PC-3 (cell line): ENCODE measurements around the gene CRACR2B. TPM values are rescaled to one million over a fixed set of nuclear protein-coding genes. Genes with fewer than 3 reads are reported as not detected.
A peak's percentile ranks its signal among the peaks of the same experiment; 100 is the strongest.

Source experiments
- ATAC-seq: fragments of 200-7000 bp; cut with Tn5 transposase; 2 replicates; pipeline ENCODE4 v1.9.1; 2020; ENCODE audit warnings: mild to moderate bottlenecking, moderate library complexity
- BruUV-seq: library from RNA; stranded (reverse); fragments of 400-500 nt; replicated peaks from 2 replicates; lab custom pipeline; 2021; lab: Mats Ljungman, UMichigan
- CTCF ChIA-PET: fragments of 300-600 bp; sonication (Branson Sonifier 250); formaldehyde crosslinking; loops from one replicate; lab custom pipeline; 2022; ENCODE audit warnings: antibody characterized with exemption; lab: Charles Lee
- POLR2A ChIA-PET: fragments of 300-600 bp; sonication (Branson Sonifier 250); formaldehyde crosslinking; loops from one replicate; lab custom pipeline; 2022; ENCODE audit warnings: antibody characterized with exemption; ENCODE audit not compliant: unreplicated experiment; lab: Charles Lee
- DNase-seq: peaks from one replicate; pipeline ENCODE4 v3.0.0-alpha.2; 2015
- H2AFZ ChIP-seq: fragments of 300-600 bp; sonication (generic); 2 replicates; pipeline ENCODE4 v1.6.0; 2016; ENCODE audit warnings: antibody characterized with exemption, low read length
- H3F3A ChIP-seq: fragments of 300-600 bp; sonication (generic); one replicate; pipeline ENCODE4 v1.6.0; 2017; ENCODE audit warnings: antibody characterized with exemption, low read length, control low read depth, mild to moderate bottlenecking; ENCODE audit not compliant: unreplicated experiment
- H3K27ac ChIP-seq: fragments of 300-600 bp; sonication (generic); 2 replicates; pipeline ENCODE4 v1.5.1; 2016; ENCODE audit warnings: mild to moderate bottlenecking, low read length
- H3K27me3 ChIP-seq: fragments of 300-600 bp; sonication (generic); 2 replicates; pipeline ENCODE4 v1.6.1; 2016; ENCODE audit warnings: low read length, mixed read lengths
- H3K36me3 ChIP-seq: fragments of 300-600 bp; sonication (generic); 2 replicates; pipeline ENCODE4 v1.6.1; 2016; ENCODE audit warnings: low read depth, mixed run types, low read length, mixed read lengths
- H3K4me1 ChIP-seq: fragments of 300-600 bp; sonication (generic); 2 replicates; pipeline ENCODE4 v1.5.1; 2016; ENCODE audit warnings: low read length; ENCODE audit not compliant: insufficient read depth
- H3K4me2 ChIP-seq: fragments of 300-600 bp; sonication (generic); 2 replicates; pipeline ENCODE4 v1.6.0; 2016; ENCODE audit warnings: low read length
- H3K4me3 ChIP-seq: fragments of 300-600 bp; sonication (generic); 2 replicates; pipeline ENCODE4 v1.5.1; 2016; ENCODE audit warnings: mild to moderate bottlenecking, low read length, mixed read lengths
- H3K79me2 ChIP-seq: fragments of 300-600 bp; sonication (generic); 2 replicates; pipeline ENCODE4 v1.6.1; 2017; ENCODE audit warnings: low read length, mixed read lengths
- H3K9ac ChIP-seq: fragments of 300-600 bp; sonication (generic); 2 replicates; pipeline ENCODE4 v1.6.0; 2016; ENCODE audit warnings: mild to moderate bottlenecking, low read length
- H3K9me2 ChIP-seq: fragments of 300-600 bp; sonication (generic); replicated peaks from 2 replicates; pipeline ENCODE4 v1.6.1; 2016; ENCODE audit warnings: mixed run types, low read length, mixed read lengths
- H3K9me3 ChIP-seq: fragments of 300-600 bp; sonication (generic); 2 replicates; pipeline ENCODE4 v1.6.1; 2016; ENCODE audit warnings: low read length, mixed read lengths
- H4K20me1 ChIP-seq: fragments of 300-600 bp; sonication (generic); 2 replicates; pipeline ENCODE4 v1.6.1; 2016; ENCODE audit warnings: low read length, mixed read lengths
- CTCF ChIP-seq: fragments of 300-600 bp; sonication (generic); conservative IDR thresholded peaks from 2 replicates; pipeline ENCODE4 v1.5.1; 2017; ENCODE audit warnings: antibody characterized with exemption, low read depth, mild to moderate bottlenecking, low read length
- EZH2 ChIP-seq: fragments of 300-600 bp; sonication (generic); IDR thresholded peaks from one replicate; pipeline ENCODE4 v1.6.1; 2017; ENCODE audit warnings: antibody characterized with exemption, mild to moderate bottlenecking, low read length; ENCODE audit not compliant: unreplicated experiment
- EZH2phosphoT487 ChIP-seq: fragments of 300-600 bp; sonication (generic); IDR thresholded peaks from 2 replicates; pipeline ENCODE4 v1.6.1; 2018; ENCODE audit warnings: mild to moderate bottlenecking, antibody characterized with exemption, low read length, borderline replicate concordance
- intact Hi-C: fragments of 100-400 bp; cut with micrococcal nuclease; formaldehyde crosslinking; loops from 2 replicates; pipeline ENCODE4 v1.9.0; 2023
- total RNA-seq: library from RNA; depleted of rRNA; stranded (reverse); fragments of >200 nt; gene quantifications from 2 replicates; pipeline ENCODE4 v1.2.3, GENCODE V29; 2014

The CRACR2B gene
- total RNA-seq, 1 experiment from 2014 or later: 10.6 TPM

- Histone ChIP-seq H3K27me3 (no peaks in the 10 kb centered on the region), H4K20me1 (no peaks in the 10 kb centered on the region), H3K4me3 (no peak overlapping the region), H3K9me2 (no peaks in the 10 kb centered on the region), H3K9me3 (no peaks in the 10 kb centered on the region), H3F3A (no peaks in the 10 kb centered on the region), H3K9ac (no peak overlapping the region), H3K79me2 (no peaks in the 10 kb centered on the region), H3K4me2 (no peak overlapping the region), H3K27ac (no peak overlapping the region), H3K36me3 (no peaks in the 10 kb centered on the region), H3K4me1 (no peaks in the 10 kb centered on the region), H2AFZ (no peak overlapping the region)
- CTCF ChIA-PET: interaction anchor here (0.6 kb wide), 1 partner anchor 185 kb away, joined by 3 read pairs; no protein-coding TSS in a partner anchor
- TF ChIP-seq EZH2phosphoT487 (no peak), EZH2 (no peak), CTCF (no peak)
- POLR2A ChIA-PET: no interaction called here
- ATAC-seq: no peak
- no TSS peak for BruUV-seq
- no peak for DNase-seq
- intact Hi-C loops: no loop called here
Measured at GRCh38 chr11:867856-868358, 40.2 kb downstream of the CRACR2B start.

- intact Hi-C loops: no loop called here
- no peaks in the 10 kb centered on the region for H3F3A ChIP-seq
Measured at GRCh38 chr11:868394-868793, 40.7 kb downstream of the CRACR2B start.

GRCh38 chr11:868802-869201 lies 41.1 kb downstream of the CRACR2B start:
- ChIA-PET POLR2A (no interaction called here), CTCF (no interaction called here)
- DNase-seq: no peak
- no TSS peak for BruUV-seq
- Histone ChIP-seq H2AFZ (no peak overlapping the region), H3F3A (no peaks in the 10 kb centered on the region), H3K9me2 (no peaks in the 10 kb centered on the region), H3K9ac (no peak overlapping the region), H3K4me1 (no peaks in the 10 kb centered on the region), H4K20me1 (no peaks in the 10 kb centered on the region), H3K36me3 (no peaks in the 10 kb centered on the region), H3K4me3 (no peak overlapping the region), H3K9me3 (no peaks in the 10 kb centered on the region), H3K27ac (no peak overlapping the region), H3K27me3 (no peaks in the 10 kb centered on the region), H3K4me2 (no peak overlapping the region), H3K79me2 (no peaks in the 10 kb centered on the region)
- intact Hi-C loops: no loop called here
- TF ChIP-seq CTCF (no peak), EZH2 (no peak), EZH2phosphoT487 (no peak)
- no peak for ATAC-seq

More at GRCh38 chr11:868394-868793, 40.7 kb downstream of the CRACR2B start:
- no peaks in the 10 kb centered on the region for H3K9me2 ChIP-seq
- DNase-seq (no peak), ATAC-seq (no peak)
- no peak overlapping the region for H3K27ac ChIP-seq
- POLR2A ChIA-PET: no interaction called here
- CTCF ChIA-PET: no interaction called here
- no peaks in the 10 kb centered on the region for H3K27me3 ChIP-seq
- no peaks in the 10 kb centered on the region for H3K4me1 ChIP-seq
- no peaks in the 10 kb centered on the region for H3K79me2 ChIP-seq
- TF ChIP-seq EZH2phosphoT487 (no peak), EZH2 (no peak)
- no peak overlapping the region for H3K4me2 ChIP-seq
- TSS peak; percentile 7 for BruUV-seq
- no peak overlapping the region for H3K9ac ChIP-seq
- no peak overlapping the region for H2AFZ ChIP-seq
- no peak overlapping the region for H3K4me3 ChIP-seq
- no peaks in the 10 kb centered on the region for H3K36me3 ChIP-seq
- no peaks in the 10 kb centered on the region for H3K9me3 ChIP-seq
- H4K20me1 ChIP-seq: no peaks in the 10 kb centered on the region
